Fibroblast of the conjunctiva (primary cell): Measurements from ENCODE around the gene MNT.

ENCODE experiments used
- DNase-seq: peaks from one replicate; pipeline ENCODE4 v3.0.0-alpha.2; 2010; ENCODE audit warnings: low read depth

The MNT gene

DNA sequence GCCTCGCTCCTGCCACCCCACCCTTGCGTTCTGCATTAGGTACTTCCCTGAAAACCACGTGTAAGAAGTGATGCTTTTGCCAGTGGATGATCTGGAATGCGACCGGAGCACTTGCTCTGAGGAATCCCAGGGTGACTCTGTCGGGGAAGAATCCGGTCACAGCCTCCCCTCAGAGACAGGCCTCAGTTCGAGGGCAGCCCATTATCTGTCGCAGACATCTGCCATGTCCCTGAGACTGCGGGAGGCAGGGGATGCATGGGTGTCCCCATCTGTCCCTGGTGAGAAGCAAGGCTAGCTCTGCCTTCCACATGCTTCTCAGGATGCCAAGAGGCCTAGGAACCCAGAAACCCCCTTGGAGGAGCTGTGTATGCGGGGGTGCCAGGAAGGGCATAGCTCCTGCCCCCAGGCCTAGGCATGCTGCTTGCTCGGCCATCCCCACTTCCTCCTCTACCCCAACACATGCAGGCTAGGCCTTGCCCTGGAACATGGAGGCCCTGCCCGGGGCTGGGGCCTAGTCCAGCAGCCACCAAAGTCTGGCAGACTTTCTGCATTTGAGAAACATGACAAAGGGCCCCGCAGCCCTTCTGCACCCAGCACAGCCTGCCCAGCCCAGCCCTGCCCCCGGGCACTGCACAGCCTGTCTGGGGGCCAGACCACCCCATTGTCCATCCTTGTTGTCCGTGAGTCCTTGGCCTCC, 20.5 kb downstream of the MNT start:
- DNase-seq, result no peak

DNA sequence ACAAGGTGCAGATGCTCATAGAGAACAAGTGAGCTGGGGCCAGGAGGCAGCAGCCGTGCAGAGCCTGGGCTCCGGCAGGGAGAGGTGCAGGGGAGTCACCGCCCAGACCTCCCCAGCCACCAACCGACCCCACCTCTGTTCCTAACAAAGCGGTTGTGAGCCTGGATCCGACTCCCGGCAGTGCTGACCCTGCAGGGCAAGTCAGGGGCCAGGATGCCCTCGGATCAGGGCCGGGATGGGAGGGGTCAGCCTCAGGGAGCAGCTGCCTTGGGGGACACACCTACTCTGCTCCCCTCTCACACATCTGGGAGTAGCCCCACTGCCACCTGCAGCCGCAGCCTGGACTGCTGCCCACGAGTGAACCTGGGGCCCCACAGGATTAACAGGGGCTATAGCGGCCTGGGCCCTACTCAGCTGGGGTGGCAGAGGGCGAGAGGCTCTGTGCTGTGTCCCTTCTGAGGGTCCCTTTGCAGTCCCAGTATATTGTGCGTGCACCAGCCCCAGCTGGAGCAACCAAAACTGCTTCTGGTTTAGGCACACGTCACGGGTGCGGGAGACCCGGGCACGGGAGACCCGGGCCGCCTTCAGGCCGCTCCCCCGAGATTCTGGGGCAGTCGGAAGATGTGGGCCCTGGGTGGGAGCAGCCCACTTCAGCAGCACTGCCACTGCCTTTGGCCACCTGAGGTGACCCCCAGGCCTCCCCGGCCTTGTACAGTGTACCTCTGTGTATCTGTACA, 21.2 kb downstream of the MNT start:
- DNase-seq, result no peak

DNA sequence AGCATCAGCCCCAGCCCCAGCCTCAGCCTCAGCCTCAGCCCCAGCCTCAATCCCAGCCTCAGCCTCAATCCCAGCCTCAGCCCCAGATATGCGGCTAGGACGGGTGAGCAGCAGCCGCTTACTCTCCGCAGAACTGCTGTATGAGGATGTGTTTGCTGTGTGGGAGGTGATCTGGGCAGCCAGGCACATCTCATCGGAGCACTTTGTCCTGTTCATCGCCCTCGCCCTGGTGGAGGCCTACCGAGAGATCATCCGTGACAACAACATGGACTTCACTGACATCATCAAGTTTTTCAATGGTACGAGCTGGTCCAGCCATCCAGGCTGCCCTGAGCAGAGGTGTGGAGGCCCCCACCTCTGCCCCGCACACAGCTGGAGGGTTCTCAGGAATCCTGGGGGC, 22.0 kb downstream of the MNT start:
- DNase-seq, result no peak

DNA sequence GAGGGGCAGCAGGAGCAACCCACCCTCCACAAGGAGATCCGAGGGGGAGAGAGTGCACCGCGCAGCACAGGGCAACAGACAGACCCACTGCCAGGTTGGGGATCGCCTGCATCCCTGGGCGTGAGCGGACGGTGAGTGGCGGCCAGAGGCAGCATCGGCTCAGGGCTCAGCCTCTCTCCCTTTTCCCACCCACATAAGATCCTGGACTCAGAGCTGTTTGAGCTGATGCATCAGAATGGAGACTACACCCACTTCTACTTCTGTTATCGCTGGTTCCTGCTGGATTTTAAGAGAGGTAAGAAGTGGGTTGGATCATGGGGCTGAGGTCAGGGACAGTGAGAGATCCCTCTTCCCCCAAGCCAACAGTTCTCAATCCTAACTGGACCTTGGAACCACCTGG, 23.2 kb downstream of the MNT start:
- no peak for DNase-seq

DNA sequence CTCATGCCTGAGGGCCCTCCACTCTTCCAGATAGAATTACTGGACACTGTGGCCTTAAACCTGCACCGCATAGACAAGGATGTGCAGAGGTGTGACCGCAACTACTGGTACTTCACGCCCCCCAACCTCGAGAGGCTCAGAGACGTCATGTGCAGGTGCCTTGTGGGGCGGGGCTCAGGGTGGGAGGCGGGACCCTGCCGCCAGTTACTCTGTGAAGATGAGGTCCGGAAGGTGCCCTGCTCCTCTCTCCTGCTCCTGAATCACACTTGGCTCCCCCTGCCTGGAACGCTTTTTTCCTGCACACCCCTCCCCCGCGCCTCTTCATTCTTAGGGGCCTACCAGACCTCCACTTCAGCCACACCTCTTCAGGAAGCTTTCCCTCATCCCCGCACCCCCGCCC, 24.8 kb downstream of the MNT start:
- DNase-seq, result no peak

DNA sequence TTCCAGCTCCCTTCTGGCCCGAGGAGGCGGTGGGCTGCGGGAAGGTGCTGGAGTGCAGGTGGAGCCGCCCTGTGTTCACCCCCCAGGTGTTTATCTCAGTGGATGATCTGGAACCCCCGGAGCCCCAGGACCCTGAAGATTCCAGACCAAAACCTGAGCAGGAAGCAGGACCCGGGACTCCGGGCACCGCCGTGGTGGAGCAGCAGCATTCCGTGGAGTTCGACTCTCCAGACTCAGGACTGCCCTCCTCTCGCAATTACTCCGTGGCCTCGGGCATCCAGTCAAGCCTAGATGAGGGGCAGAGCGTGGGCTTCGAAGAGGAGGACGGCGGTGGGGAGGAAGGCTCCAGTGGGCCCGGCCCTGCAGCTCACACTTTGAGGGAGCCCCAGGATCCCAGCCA, 25.5 kb downstream of the MNT start:
- DNase-seq, result no peak

DNA sequence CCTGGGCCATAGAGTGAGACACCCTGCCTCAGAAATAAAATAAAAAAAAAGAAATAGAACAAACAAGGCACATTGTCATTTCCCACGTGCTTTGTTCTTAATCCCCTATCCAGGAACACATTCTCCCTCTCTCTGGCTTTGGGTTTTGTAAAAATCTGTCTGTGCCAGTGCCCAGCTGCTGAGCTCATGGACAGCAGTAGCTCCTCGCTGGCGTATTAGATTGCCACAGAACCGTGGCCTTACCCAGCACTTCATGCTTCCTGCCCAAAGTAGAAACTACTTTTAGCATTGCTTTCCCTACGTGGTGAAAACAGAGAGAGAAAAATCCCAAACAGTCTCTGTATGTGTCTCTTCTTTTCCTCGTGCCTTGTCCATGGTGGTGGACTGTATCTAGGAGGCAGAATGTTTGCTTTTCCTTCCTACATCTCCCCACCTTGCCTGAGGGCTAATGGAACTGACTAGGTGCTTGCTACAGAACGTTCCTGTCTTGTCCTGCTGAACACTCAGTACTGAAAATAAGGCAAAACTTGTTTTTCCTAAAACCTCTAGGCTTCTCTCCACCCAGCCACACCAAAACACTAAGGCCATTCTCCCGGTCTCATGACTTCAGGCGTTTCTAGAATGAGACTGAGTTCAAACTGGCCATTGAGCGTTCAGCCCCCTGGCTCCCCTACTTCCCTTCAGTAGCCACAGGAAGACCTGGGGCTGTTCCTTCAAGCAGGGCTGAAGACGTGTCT, 26.1 kb downstream of the MNT start:
- DNase-seq, result no peak

DNA sequence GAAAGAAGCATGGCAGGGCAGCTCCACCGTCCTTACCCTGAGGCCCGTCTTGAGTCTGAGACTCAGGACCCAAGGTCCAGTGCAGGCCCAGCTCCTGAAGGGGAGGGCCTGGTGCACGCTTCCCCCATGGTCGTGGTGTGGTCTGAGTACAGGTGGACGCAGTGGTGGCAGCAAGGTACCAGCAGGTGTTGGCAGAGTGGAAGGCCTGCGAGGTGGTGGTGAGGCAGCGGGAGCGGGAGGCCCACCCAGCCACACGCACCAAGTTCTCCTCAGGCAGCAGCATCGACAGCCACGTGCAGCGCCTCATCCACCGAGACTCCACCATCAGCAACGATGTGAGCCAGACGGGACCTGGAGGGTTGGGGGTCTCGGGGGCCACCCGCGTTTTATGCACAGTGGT, 27.7 kb downstream of the MNT start:
- DNase-seq, result no peak

DNA sequence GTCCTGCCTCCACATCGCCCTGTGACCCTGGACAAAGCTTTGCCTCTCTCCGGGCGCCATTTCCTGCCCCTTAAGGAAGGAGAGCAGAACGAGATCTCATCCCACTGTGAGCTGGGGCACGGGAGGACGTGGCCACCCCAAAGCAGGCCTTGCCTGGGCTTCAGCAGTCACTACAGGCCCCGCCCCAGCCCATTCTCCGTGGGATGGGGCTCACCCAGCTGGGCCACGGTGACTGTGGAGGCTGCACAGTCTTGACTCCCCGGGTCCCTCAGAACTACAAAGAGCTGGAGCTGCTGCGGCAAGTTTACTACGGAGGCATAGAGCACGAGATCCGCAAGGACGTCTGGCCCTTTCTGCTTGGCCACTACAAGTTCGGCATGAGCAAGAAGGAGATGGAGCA, 28.2 kb downstream of the MNT start:
- no peak for DNase-seq

DNA sequence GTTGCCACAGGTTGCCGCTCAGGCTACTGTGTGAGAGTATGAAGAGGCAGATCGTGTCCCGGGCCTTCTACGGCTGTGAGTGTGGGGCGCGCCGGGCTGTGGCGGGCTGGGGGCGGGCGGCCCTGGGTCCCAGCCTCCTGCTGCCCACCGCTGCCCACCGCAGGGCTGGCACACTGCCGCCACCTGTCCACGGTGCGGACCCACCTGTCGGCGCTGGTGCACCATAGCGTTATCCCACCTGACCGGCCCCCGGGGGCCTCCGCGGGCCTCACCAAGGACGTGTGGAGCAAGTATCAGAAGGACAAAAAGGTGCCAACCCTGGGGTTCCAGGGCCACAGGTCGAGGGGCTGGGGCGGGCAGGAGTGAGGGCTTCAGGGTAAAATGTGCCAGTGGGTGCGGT, 28.7 kb downstream of the MNT start:
- no peak for DNase-seq

DNA sequence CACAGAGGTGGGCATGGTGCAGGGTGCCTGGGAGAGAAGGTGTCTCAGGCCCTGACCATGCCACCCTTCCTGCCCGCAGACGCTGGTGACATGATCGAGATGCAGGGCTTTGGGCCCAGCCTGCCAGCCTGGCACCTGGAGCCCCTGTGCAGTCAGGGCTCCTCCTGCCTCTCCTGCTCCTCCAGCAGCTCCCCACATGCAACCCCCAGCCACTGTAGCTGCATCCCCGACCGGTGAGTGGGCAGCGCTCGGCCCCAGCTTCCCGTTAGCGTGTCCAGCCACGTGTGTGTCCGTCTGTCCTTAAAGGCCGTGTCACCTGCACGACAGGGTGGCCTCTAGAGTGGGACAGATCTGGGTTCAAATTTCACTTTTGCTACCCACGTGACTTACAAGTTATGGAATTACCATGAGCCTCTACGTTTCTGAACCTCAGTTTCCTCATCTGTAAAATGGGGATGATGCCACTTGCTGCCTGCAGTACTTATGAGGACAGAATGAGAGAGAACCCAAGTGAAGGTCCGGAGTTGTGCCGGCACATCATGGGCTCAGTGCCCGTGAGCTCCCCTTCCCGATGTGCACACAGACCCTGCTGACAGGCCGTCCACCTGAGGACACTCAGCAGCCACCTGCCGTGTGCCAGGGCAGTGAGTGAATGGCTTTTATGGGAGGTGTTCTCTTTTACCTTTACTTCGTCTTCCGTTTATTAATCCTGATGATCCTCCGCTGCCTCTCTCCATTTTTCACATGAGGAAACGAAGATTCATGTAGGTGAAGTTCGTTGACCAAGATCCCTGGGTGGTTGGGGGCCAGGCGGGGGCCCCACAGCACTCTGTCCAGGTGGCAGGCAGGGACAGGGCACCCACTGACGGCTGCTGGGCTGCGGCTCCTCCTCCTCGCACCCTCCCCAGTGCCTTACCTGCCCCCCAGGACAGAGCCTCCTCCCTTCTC, 29.4 kb downstream of the MNT start:
- no peak for DNase-seq

DNA sequence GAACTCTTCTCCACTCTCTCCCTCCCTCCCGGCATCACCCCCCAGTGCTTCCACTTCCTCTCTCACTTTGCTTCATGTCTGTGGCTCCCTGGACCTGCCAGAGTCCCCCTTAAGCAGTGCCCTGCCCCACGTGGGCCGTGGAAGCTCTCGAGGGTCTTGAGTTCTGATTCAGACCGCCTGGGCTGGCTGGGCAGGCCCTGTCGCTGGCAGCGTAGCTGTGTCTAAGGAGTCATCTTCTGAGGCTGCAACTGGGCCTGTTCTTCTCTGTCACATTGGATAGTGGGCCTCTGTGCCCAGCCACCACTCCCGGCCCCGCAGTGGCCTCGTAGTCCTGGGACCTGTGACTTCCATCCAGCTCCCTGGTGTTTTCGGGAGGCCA, 30.7 kb downstream of the MNT start:
- DNase-seq, result no peak

DNA sequence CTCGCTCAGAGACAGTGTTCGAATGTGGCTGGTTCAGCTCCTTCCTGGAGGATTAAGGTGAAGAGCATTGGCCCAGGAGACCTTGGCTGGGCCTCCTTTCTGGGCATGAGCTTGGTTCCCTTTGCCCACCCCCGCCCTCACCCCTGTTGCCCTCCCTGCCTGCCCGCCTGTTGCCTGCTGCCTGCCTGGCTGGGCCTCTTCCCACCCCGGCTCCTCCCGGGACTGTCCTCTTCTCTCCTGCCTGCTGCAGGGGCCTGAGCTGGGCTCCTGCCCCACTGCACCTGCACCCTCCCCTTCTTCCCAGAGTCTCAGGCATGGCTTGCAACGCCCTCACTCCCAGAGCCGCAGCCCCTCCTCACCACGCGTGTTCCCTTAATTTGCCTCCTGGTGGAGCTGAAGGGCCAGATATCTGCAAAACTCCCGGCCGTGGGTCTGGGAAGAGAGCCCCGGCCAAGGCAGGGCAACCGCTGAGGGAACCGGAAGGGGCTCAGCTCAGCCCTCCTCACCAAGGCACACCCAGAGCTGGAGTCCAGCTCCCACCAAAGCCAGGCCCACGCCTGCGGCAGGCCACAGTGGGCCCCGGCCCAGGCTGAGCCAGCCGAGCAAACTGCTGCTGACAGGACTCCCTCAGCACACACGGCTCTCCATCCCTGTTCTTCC, 31.2 kb downstream of the MNT start:
- DNase-seq, result no peak

DNA sequence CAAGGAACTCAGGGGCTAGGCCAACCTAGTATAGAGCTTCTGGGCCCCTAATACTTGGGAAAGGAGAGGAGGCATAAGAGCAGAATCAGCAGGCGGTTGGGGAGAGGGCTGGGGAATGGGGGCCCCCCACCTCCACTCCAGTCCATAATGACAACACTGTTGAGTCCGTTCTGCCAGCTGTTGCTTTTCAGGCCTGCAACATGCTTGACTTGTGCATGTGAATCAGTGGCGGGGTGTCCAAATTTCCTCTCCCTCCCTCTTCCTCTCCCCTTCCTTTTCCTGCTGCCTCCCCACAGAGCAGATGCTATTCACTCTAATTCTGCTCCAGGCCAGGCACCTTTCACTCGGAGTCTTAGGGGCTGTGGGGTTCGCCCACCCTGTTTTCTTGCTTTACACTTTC, 31.8 kb downstream of the MNT start:
- DNase-seq, result no peak

DNA sequence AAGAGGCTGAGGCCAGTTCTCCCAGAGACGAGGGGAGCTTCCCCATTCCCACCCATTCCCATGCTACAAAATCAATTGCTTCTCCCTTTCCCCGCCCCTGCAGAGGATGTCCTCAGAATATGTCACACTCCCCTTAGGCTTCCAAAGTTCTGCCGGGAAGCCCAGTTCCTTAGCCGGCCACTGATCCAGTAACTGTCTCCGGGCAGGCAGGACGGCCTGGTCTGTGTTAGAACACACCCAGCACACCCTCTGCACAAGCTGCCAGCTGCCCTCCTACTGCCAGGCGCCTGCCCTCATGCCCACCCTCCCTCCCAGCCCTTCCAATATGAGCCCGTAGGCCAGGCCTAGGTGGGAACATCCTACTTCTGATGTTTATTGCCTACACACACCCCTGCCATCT, 32.5 kb downstream of the MNT start:
- no peak for DNase-seq

DNA sequence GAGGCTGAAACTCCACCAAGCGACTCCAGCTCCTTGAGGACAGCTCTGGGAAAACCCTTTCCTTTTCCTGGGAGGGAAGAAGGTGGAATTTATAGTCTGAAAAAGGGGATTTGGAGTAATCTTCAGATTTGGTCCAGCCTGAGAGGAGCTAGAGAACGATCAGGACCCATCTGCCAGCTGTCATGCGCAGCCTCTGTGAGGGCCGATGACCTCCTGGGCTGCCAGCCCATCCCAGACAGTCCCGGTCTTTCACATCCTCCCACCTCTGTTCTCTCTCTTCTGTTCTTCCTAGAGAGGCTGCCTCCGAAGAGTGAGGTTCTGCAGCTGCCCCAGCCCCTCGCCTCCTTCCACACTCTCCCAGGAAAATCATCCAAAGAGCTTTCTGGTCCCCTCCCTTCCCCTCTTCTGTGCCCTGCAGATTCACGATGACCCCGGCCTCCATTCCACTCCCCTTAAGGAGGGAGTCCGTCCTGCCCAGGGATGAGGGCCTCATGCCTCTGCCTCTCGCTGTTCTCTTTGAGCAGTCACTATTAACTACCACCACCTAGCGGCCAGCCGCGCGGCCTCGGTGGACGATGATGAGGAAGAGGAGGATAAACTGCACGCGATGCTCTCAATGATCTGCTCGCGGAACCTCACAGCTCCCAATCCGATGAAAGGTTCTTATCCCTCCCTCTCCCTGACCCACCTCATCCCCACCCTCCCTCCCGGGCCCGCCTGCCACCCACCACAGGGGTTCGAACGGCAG, 33.9 kb downstream of the MNT start:
- DNase-seq, result no peak

DNA sequence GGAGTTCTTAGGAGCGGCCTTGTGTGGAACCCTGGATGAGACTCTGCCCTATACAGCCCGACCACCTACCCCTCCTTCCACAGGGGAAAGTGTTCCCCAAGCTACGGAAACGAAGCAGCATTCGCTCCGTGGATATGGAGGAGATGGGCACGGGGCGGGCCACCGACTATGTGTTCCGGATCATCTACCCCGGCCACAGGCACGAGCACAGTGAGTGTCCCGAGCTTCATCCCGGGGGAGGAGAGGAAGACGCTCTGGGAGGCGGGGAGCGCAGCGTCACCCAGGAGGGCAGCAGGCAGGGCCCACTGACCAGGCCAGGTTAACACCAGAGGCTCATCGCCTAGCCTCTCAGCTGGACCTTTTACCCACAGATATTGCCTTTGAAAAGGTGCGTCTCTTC, 35.7 kb downstream of the MNT start:
- no peak for DNase-seq

DNA sequence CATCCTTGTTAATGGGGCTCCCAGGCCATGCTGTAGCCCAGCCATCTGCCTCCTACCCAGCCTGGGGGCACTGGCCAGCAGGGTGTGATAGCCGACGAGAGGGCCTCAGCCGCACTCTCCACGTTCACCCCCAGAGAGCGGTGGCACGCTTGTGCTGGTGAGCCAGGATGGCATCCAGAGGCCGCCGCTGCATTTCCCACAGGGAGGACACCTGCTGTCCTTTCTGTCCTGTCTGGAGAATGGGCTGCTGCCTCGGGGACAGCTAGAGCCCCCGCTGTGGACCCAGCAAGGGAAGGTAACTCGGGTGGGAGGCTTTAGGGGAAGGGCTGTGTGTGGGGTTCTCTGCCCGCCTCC, 36.1 kb downstream of the MNT start:
- DNase-seq, result no peak

DNA sequence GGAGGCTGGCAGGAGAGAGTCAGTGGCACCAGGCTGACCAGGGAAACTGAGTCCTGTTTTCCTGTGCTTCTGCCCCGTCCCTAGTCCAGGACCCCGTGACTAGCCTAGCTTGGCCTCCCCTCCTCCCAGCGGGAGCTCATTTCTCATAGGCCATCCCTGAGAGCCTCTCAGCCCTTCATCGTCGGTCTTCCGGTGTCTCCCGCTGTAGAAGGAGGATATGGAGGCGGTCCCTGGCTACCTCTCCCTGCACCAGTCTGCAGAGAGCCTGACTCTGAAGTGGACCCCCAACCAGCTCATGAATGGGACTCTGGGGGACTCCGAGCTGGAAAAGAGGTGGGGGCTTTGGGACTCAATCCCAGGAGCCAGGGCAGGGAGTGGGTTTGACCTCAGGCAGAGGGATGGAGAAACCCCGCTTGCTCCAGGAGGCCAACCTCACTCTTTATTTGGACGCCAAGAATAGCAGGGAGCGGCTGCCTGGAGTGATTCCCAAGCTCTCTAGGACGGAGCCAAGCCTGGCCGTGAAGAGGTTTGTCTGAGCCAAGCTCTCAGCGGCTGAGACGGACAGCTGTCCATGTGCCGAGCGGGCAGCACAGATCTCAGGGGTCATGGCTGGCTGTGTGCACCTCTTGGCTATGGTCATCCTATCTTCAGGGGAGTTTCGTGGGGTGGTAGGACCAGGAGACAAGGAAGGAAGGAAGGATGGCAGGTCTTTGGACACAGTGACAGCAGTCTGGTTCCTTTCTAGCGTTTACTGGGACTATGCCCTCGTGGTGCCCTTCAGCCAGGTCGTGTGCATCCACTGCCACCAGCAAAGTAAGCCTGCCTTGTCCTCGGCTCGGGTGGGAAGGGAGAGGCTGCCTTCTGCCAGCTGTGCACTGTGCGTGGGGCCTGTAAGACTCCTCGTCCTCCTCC, 36.8 kb downstream of the MNT start:
- no peak for DNase-seq

DNA sequence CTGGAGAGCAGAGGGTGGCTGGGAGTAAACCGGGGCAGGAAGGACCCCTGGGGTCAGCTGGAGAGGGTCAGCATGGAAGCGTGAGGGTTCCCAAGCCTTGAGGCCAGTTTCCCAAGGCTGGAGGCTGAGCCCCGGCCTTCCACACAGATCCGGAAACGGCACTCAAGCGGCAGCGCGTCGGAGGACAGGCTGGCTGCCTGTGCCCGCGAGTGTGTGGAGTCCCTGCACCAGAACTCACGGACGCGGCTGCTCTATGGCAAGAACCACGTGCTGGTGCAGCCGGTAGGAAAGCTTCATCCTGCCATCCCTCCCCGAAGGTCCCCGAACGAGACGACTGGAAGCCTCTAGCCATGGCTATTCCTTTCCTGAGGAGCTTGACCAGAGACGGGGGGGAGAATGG, 37.5 kb downstream of the MNT start:
- DNase-seq, result no peak
